Liver (tissue), 3 donors: ENCODE data around the gene CLCF1.

Experiments used
- ATF3 ChIP-seq: IDR thresholded peaks from 2 replicates; pipeline ENCODE4 v1.6.1; 2016; ENCODE audit warnings: antibody characterized with exemption
- CTCF ChIP-seq: fragments of 150-350 bp; IDR thresholded peaks from 2 replicates; pipeline ENCODE4 v1.5.1; 2017; ENCODE audit warnings: improper control_type of control experiment, low read depth, low read length; ENCODE audit not compliant: missing input control
- JUND ChIP-seq, 2 donors: IDR thresholded peaks; 2 replicates each; pipeline ENCODE4 v1.6.1; 2016; ENCODE audit warnings: antibody characterized with exemption in 2 of 2
- MAX ChIP-seq: IDR thresholded peaks from 2 replicates; pipeline ENCODE4 v1.6.1; 2016; ENCODE audit warnings: antibody characterized with exemption
- RAD21 ChIP-seq, 2 donors: IDR thresholded peaks; 2 replicates each; pipeline ENCODE4 v1.6.1; 2016; ENCODE audit warnings: antibody characterized with exemption in 2 of 2, mild to moderate bottlenecking in 2 of 2
- REST ChIP-seq: IDR thresholded peaks from 2 replicates; pipeline ENCODE4 v1.6.1; 2016; ENCODE audit warnings: antibody characterized with exemption, mild to moderate bottlenecking
- YY1 ChIP-seq: IDR thresholded peaks from 2 replicates; pipeline ENCODE4 v1.6.1; 2016; ENCODE audit warnings: antibody characterized with exemption, mild to moderate bottlenecking
- ZBTB33 ChIP-seq: IDR thresholded peaks from 2 replicates; pipeline ENCODE4 v1.6.1; 2016; ENCODE audit warnings: antibody characterized with exemption
- donor health status: healthy.
- donor health status: healthy.

GRCh38 chr11:67353317-67354074, 19.9 kb downstream of the CLCF1 start, which contains the start of gene POLD4:
- TF ChIP-seq YY1 (peak; percentile 83), ATF3 (no peak), CTCF (no peak), REST (peak; percentile 60), RAD21 (IDR thresholded peaks at IDR 0.05) (no peak), ZBTB33 (peak; percentile 84), JUND (IDR thresholded peaks at IDR 0.05) (peak in 1 of 2 donors; percentile 28), MAX (peak; percentile 17)
